Dedifferentiated amniotic fluid mesenchymal stem cell (primary cell): Measurements from ENCODE around the gene MTHFSD.

Experiments
- DNase-seq: peaks from one replicate; pipeline ENCODE4 v3.0.0-alpha.2; 2016; ENCODE audit errors: extremely low spot score

The MTHFSD gene

GRCh38 chr16:86502856-86503748 is 51.9 kb downstream of the MTHFSD start:
- no peak for DNase-seq

GRCh38 chr16:86501989-86502855 is 52.8 kb downstream of the MTHFSD start:
- DNase-seq, result no peak

- DNase-seq, result no peak
Observed at GRCh38 chr16:86500708-86501510, 54.1 kb downstream of the MTHFSD start.

- DNase-seq, result no peak
Observed at GRCh38 chr16:86499889-86500707, 54.9 kb downstream of the MTHFSD start.

GRCh38 chr16:86499440-86499786 is 55.6 kb downstream of the MTHFSD start:
- no peak for DNase-seq

GRCh38 chr16:86498671-86499439 is 56.2 kb downstream of the MTHFSD start:
- DNase-seq, result no peak

GRCh38 chr16:86498155-86498670 is 56.8 kb downstream of the MTHFSD start:
- DNase-seq, result no peak

- DNase-seq, result no peak
Observed at GRCh38 chr16:86497551-86498021, 57.4 kb downstream of the MTHFSD start.

GRCh38 chr16:86496929-86497461 is 58.0 kb downstream of the MTHFSD start:
- DNase-seq, result no peak

GRCh38 chr16:86496262-86496928 is 58.6 kb downstream of the MTHFSD start:
- no peak for DNase-seq

- no peak for DNase-seq
Observed at GRCh38 chr16:86495756-86496261, 59.2 kb downstream of the MTHFSD start.

GRCh38 chr16:86495357-86495701 is 59.7 kb downstream of the MTHFSD start:
- no peak for DNase-seq

- DNase-seq, result no peak
Observed at GRCh38 chr16:86494565-86495356, 60.3 kb downstream of the MTHFSD start.

GRCh38 chr16:86494039-86494564 is 60.9 kb downstream of the MTHFSD start:
- DNase-seq, result no peak

- DNase-seq, result no peak
Observed at GRCh38 chr16:86492961-86493629, 61.9 kb downstream of the MTHFSD start.

- DNase-seq, result no peak
Observed at GRCh38 chr16:86492267-86492960, 62.6 kb downstream of the MTHFSD start.

GRCh38 chr16:86491640-86492023 is 63.4 kb downstream of the MTHFSD start:
- no peak for DNase-seq
